Ishikawa (cell line): ENCODE data around the gene OCSTAMP.

Experiments used
- CEBPB ChIP-seq: IDR thresholded peaks from 2 replicates; pipeline ENCODE4 v1.6.1; 2012
- CREB1 ChIP-seq: IDR thresholded peaks from 2 replicates; pipeline ENCODE4 v1.6.1; 2012; ENCODE audit warnings: low read depth
- EGR1 ChIP-seq: IDR thresholded peaks from 2 replicates; pipeline ENCODE4 v1.6.1; 2012
- EP300 ChIP-seq: IDR thresholded peaks from 2 replicates; pipeline ENCODE4 v1.6.1; 2012; ENCODE audit warnings: borderline replicate concordance
- MAX ChIP-seq: IDR thresholded peaks from 2 replicates; pipeline ENCODE4 v1.6.1; 2012
- NFIC ChIP-seq: IDR thresholded peaks from 2 replicates; pipeline ENCODE4 v1.6.1; 2012
- RAD21 ChIP-seq: IDR thresholded peaks from 2 replicates; pipeline ENCODE4 v1.6.1; 2012; ENCODE audit warnings: low read depth
- REST ChIP-seq: IDR thresholded peaks from 2 replicates; pipeline ENCODE4 v1.6.1; 2012; ENCODE audit warnings: low read depth, mild to moderate bottlenecking
- TAF1 ChIP-seq: IDR thresholded peaks from 2 replicates; pipeline ENCODE4 v1.6.1; 2012; ENCODE audit warnings: low read depth, mild to moderate bottlenecking
- TCF12 ChIP-seq: IDR thresholded peaks from 2 replicates; pipeline ENCODE4 v1.6.1; 2012; ENCODE audit warnings: low read depth
- TEAD4 ChIP-seq: IDR thresholded peaks from 2 replicates; pipeline ENCODE4 v1.6.1; 2012
- YY1 ChIP-seq: IDR thresholded peaks from 2 replicates; pipeline ENCODE4 v1.6.1; 2012; ENCODE audit warnings: low read depth
- TF ChIP-seq, protein P1 (sequence below): IDR thresholded peaks from 2 replicates; pipeline ENCODE4 v1.6.1; 2012

- TF ChIP-seq TEAD4 (no peak), CREB1 (no peak), TAF1 (no peak), EGR1 (no peak), CEBPB (no peak), NFIC (no peak), MAX (no peak), YY1 (no peak), EP300 (no peak), REST (no peak), RAD21 (no peak), TCF12 (no peak)
- TF ChIP-seq, protein P1, sequence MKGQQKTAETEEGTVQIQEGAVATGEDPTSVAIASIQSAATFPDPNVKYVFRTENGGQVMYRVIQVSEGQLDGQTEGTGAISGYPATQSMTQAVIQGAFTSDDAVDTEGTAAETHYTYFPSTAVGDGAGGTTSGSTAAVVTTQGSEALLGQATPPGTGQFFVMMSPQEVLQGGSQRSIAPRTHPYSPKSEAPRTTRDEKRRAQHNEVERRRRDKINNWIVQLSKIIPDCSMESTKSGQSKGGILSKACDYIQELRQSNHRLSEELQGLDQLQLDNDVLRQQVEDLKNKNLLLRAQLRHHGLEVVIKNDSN: no peak
Observed at GRCh38 chr20:46512943-46513844, 37.3 kb downstream of the OCSTAMP start, which contains the start of gene ZNF334.
